Esophagus squamous epithelium (tissue), 4 donors: Measurements from ENCODE around the gene NDUFC1.

Experiments used
- POLR2A ChIP-seq, 4 donors: fragments of 450-650 bp; IDR thresholded peaks; one replicate each; pipeline ENCODE4 v1.6.1; 2017; ENCODE audit warnings: antibody characterized with exemption in 4 of 4, mild to moderate bottlenecking in 4 of 4, moderate library complexity in 3 of 4
- TF ChIP-seq, protein P1 (sequence below), 6 experiments: fragments of 450-650 bp in 4 of 6; fragments of 200-600 bp in 2 of 6; sonication (generic) in 2 of 6; IDR thresholded peaks; one replicate each; pipeline ENCODE4 v1.5.1; 2016 to 2019; ENCODE audit warnings: antibody characterized with exemption in 6 of 6, mild to moderate bottlenecking in 4 of 6, moderate library complexity in 4 of 6

DNA sequence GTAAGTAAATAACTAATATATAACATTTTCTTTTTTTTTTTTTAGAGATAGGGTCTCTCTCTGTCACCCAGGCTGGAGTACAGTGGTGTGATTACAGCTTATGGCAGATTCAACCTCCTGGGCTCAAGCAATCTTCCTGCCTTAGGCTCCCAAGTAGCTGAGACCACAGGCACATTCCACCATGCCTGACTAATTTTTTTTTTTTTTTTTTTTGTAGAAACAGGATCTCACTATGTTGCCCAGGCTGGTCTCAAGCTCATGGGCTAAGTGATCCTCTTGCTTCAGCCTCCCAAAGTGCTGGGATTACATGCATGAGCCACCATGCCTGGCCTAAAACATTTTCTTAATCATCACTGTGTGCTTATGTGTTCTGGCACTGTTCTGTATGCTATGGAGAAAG, 55.0 kb downstream of the NDUFC1 start:
- no peak for TF ChIP-seq POLR2A (IDR thresholded peaks at IDR 0.05)
- TF ChIP-seq, protein P1, sequence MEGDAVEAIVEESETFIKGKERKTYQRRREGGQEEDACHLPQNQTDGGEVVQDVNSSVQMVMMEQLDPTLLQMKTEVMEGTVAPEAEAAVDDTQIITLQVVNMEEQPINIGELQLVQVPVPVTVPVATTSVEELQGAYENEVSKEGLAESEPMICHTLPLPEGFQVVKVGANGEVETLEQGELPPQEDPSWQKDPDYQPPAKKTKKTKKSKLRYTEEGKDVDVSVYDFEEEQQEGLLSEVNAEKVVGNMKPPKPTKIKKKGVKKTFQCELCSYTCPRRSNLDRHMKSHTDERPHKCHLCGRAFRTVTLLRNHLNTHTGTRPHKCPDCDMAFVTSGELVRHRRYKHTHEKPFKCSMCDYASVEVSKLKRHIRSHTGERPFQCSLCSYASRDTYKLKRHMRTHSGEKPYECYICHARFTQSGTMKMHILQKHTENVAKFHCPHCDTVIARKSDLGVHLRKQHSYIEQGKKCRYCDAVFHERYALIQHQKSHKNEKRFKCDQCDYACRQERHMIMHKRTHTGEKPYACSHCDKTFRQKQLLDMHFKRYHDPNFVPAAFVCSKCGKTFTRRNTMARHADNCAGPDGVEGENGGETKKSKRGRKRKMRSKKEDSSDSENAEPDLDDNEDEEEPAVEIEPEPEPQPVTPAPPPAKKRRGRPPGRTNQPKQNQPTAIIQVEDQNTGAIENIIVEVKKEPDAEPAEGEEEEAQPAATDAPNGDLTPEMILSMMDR (IDR thresholded peaks at IDR 0.05): no peak
